ENCODE data around the gene NEDD4.
"Not testable (repeated sequence)": the region's sequence is repeated elsewhere in the genome, so short reads cannot be mapped to it uniquely, and the experiment has no call there.

The NEDD4 gene

DNA sequence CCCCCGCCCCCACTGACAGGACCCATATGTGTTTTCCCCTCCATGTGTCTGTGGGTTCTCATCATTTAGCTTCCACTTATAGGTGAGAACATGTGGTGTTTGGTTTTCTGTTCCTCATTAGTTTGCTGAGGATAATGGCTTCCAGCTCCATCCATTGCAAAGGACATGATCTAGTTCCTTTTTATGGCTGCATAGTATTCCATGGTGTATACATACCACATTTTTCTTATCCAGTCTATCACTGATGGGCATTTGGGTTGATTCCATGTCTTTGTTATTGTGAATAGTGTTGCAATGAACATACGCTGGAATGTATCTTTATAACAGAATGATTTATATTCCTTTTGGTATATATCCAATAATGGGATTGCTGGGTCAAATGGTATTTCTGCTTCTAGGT, 171.7 kb downstream of the NEDD4 start:
- not testable (repeated sequence) for DNase-seq

- no peak for DNase-seq
Measured at GRCh38 chr15:55820043-55820442, 173.4 kb downstream of the NEDD4 start.

- DNase-seq, result no peak
Measured at GRCh38 chr15:55819397-55820034, 173.9 kb downstream of the NEDD4 start.

DNA sequence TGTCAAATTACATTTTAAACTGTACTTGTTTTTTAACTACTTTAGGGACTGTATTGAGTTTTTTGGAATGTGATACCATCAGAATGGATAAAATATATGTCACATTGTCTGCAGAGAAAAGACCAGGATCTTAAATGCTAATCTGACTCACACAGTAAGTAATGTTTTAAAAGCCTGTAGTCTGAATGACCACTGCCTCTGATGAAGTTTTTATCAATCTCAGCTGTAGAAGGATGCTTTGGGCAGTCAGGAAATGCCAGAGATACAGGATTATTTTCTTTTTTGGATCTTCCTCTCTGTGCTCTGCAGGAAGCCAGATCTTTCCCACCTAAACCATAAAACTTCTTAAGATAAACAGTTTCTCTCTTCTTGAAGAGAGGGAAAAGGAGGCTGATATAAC, 177.4 kb downstream of the NEDD4 start:
- no peak for DNase-seq

- no peak for DNase-seq
Measured at GRCh38 chr15:55802600-55803376, 190.6 kb downstream of the NEDD4 start.

GRCh38 chr15:55800216-55800615, 193.2 kb downstream of the NEDD4 start:
- no peak for DNase-seq

DNA sequence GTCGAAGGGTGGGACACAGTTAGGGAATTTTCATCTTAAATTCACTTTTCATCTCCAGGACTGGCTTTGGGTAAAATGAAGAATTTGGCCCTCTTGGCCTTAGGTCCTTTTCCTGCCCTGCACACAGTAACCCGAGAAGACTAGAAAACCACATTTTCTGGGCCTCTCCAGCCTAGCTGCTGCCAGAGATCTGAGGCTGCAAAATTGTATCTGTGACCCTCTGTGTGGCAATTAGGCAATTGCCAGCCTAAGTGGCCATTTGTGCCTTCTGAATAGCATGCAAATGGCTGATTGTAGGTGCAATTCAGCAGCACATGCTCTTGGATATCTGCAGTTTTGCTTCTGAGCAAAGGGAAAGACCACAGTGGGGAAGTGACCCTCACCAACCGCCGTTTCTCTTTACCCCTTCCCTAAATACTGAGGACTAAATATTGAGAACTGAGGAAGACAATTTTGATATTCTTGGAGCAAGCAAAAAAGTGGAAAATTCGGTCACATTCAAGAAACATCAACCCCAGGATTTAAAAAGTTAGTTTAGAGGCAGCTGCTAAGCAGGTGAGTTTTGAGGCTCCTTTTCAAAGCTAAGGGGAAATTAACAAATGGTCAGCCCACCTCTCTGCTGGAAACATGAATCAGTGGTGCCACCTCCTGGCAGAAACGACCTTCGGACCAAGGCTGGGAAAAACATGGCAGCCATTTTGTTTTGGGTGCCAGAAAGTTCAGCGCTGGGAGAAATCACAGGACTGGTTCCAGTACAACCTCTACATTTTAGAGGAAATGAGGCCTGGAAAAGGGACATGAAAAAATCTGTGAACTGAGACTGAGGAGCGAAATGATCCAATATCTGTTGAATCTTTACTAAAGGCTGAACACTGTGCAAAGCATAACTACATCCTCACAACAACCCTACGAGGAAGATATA, 193.9 kb downstream of the NEDD4 start:
- DNase-seq, result peak; percentile 45

DNA sequence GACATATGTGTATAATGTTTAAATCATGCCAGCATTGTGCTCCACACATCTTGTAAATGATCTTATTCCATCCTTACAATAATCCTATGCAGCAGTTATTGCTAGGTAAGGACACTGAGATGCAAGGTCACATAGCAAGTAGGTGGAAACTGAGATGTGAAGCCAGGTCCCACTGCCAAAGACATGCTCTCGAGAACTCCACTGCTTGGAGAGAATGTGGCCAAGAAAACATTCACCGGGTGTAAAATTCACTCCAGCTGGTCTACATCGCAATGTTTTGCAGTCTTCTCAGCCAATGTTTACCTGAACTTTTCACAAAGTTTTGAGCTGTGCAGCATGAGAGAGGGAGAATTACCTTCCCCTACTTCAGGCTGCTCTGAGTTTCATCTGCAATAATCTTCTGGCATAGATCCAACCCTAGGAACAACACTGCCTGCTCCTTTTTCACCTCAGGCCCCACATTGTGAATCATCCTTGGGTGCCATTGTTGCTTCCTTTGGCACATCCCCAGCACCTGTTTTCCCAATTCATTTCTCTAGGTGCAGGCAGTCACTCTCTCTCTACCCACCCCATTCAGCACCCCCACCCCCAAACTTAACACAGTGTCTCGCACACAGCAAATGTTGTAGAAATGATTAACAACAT, 197.0 kb downstream of the NEDD4 start:
- no peak for DNase-seq

GRCh38 chr15:55795031-55795430, 198.4 kb downstream of the NEDD4 start:
- no peak for DNase-seq

DNA sequence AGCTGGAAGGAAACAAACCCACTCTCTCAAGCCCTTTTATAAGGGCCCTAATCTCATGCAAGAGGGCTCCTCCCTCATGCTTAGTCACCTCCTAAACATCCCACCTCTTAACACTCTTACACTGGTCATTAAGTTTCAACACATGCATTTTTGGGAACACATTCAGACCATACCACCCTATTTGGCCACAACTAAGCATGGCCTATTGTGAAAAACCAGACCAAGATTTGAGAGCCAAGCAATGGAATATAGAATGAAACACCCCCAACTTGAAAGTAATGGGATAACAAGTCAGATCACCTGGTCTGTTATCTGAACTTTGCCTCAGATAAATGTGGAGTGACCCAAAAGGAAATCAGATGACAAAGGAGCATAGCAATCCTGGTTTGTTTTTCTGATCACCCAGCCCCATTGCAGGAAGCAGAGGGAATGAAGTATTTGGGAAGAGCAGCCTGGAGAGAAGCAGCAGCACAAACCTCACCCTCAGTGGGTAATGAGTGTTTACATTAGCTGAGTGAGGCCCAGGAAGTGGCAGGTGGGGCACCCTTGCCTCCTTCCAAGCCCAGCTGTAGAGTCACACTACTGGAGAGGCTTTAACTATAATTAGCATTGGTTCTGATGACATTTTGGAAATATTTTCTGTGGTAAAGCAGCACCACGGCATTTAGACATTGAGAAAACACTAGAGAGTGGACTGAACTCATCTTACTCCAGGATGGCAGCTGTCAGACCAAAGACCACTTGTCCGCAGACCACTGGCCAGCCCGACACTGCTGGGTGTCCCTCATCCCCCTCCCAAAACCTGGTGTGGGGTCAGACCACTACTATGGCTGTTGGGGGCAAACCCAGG, 201.6 kb downstream of the NEDD4 start:
- no peak for DNase-seq

DNA sequence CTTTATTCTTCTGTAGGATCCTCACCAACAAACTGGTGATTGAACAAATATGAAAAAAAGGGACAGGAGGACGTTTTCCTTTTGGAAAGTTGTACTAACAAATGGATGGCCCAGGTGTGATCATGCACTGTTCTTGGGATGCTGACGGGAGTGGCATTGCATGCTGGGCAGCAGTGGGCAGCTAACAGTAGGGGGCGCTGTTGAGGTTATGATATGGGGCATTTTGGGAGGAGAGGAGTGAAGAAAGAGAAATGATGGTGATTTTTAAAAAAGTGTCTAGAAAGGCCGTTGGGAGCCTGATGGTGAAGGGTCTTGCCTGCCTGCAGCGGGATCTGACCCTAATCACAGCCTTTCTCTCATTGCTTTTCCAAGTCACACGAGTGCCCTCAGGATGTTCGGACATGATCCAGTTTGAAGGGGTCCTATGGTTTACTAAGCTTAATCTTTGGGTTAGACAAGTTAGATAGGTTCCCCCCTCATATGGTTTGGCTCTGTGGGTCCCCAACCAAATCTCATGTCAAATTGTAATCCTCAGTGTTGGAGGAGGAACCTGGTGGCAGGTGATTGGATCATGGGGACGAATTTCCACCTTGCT, 204.2 kb downstream of the NEDD4 start:
- DNase-seq, result peak; percentile 74

GRCh38 chr15:55786341-55786740, 207.1 kb downstream of the NEDD4 start:
- no peak for DNase-seq

- DNase-seq, result not testable (repeated sequence)
Measured at GRCh38 chr15:55785593-55785992, 207.8 kb downstream of the NEDD4 start.

- DNase-seq, result no peak
Measured at GRCh38 chr15:55784286-55784685, 209.1 kb downstream of the NEDD4 start.

DNA sequence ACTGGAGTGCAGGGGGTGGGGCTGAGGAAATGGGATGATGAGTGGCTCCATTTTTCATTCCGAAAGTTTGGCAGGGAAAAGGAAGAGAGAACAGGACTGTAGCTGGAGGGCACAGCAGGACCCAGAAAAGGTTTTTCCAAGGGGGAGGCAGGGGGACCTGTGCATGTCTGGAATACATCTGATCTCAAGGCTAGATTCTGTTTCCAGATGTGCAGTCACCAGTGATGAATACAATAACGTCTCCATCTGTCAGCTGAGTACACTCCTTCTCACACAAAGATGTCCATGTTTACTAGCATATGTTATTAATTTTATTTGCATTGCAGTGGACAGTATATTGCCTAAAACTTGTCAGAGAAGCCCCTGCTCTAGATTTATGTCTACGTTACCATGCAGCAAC, 210.5 kb downstream of the NEDD4 start:
- DNase-seq, result no peak

- no peak for DNase-seq
Measured at GRCh38 chr15:55780292-55780691, 213.1 kb downstream of the NEDD4 start.

GRCh38 chr15:55778932-55779331, 214.5 kb downstream of the NEDD4 start:
- no peak for DNase-seq

Measured in stimulated activated CD4-positive, alpha-beta T cell treated with anti-CD3 and anti-CD28 coated beads, Interleukin-15, amount 100 ng/mL, for 24 hours (primary cell).